WTC11 (cell line): ENCODE data around the gene TRIB2. TPM values are rescaled to one million over a fixed set of nuclear protein-coding genes. Genes with fewer than 3 reads are reported as not detected.

Source experiments
- ATAC-seq: fragments of 200-7000 bp; cut with Tn5 transposase; 2 replicates; pipeline ENCODE4 v1.10.0; 2021; ENCODE audit warnings: mild to moderate bottlenecking, moderate library complexity
- CTCF ChIA-PET: fragments of 300-600 bp; sonication (Branson Sonifier 250); formaldehyde crosslinking; loops from one replicate; lab custom pipeline; 2021; ENCODE audit warnings: antibody characterized with exemption; lab: Charles Lee
- POLR2A ChIA-PET: fragments of 350-600 bp; sonication (Branson Sonifier 250); formaldehyde crosslinking; loops from one replicate; lab custom pipeline; 2021; ENCODE audit warnings: antibody characterized with exemption; lab: Charles Lee
- DNase-seq: peaks from one replicate; pipeline ENCODE4 v3.0.0; 2021; ENCODE audit warnings: low spot score
- H3K27ac Mint-ChIP-seq: 2 replicates; pipeline ENCODE4 v1.8.0; 2021; ENCODE audit warnings: mixed read lengths
- H3K27me3 Mint-ChIP-seq: 2 replicates; pipeline ENCODE4 v1.8.0; 2021; ENCODE audit warnings: low read depth, mild to moderate bottlenecking, moderate library complexity, mixed read lengths
- H3K36me3 Mint-ChIP-seq: 2 replicates; pipeline ENCODE4 v1.8.0; 2021; ENCODE audit warnings: mixed read lengths
- H3K4me1 Mint-ChIP-seq: 2 replicates; pipeline ENCODE4 v1.8.0; 2022; ENCODE audit warnings: mixed read lengths
- H3K4me3 Mint-ChIP-seq: 2 replicates; pipeline ENCODE4 v1.8.0; 2021; ENCODE audit warnings: mild to moderate bottlenecking, moderate library complexity, mixed read lengths
- H3K9me3 Mint-ChIP-seq: 2 replicates; pipeline ENCODE4 v1.8.0; 2021; ENCODE audit warnings: mixed read lengths
- CREM ChIP-seq: sonication (generic); formaldehyde crosslinking; IDR thresholded peaks from 2 replicates; pipeline ENCODE4 v1.8.1; 2022; ENCODE audit warnings: mild to moderate bottlenecking, missing genetic modification reagents, moderate library complexity
- ESRRA ChIP-seq: sonication (generic); formaldehyde crosslinking; IDR thresholded peaks from 2 replicates; pipeline ENCODE4 v1.8.1; 2022; ENCODE audit warnings: mild to moderate bottlenecking, missing genetic modification reagents, borderline replicate concordance
- HMGA2 ChIP-seq: fragments of 250-450 bp; sonication (Bioruptor Pico); IDR thresholded peaks from 2 replicates; pipeline ENCODE4 v1.4.0; 2021; ENCODE audit warnings: mild to moderate bottlenecking, moderate library complexity
- KAT7 ChIP-seq: sonication (generic); formaldehyde crosslinking; IDR thresholded peaks from 2 replicates; pipeline ENCODE4 v1.8.1; 2023; ENCODE audit warnings: missing genetic modification reagents, mild to moderate bottlenecking, borderline replicate concordance
- NR1H2 ChIP-seq: sonication (generic); formaldehyde crosslinking; IDR thresholded peaks from 2 replicates; pipeline ENCODE4 v1.9.0; 2021; ENCODE audit warnings: mild to moderate bottlenecking, moderate library complexity, missing genetic modification reagents
- TCF7 ChIP-seq: sonication (generic); formaldehyde crosslinking; IDR thresholded peaks from 2 replicates; pipeline ENCODE4 v1.8.0; 2022; ENCODE audit warnings: mild to moderate bottlenecking, low read depth, missing genetic modification reagents, moderate library complexity
- ZNF263 ChIP-seq: sonication (generic); formaldehyde crosslinking; IDR thresholded peaks from 2 replicates; pipeline ENCODE4 v1.8.1; 2022; ENCODE audit warnings: low read depth, mild to moderate bottlenecking, moderate library complexity, missing genetic modification reagents
- ZNF671 ChIP-seq: fragments of 250-450 bp; sonication (Bioruptor Pico); IDR thresholded peaks from 2 replicates; pipeline ENCODE4 v1.8.0; 2021; ENCODE audit warnings: mild to moderate bottlenecking
- total RNA-seq: library from RNA; stranded (reverse); gene quantifications from 3 replicates; pipeline ENCODE4 v1.2.3, GENCODE V29; 2021
- TF ChIP-seq, protein P1 (sequence below): fragments of 200-600 bp; IDR thresholded peaks from 2 replicates; pipeline ENCODE4 v1.8.0; 2022; ENCODE audit warnings: antibody characterized with exemption
- TF ChIP-seq, protein P2 (sequence below): sonication (generic); formaldehyde crosslinking; IDR thresholded peaks from 2 replicates; pipeline ENCODE4 v1.8.1; 2022; ENCODE audit warnings: low read depth, mild to moderate bottlenecking, moderate library complexity, missing genetic modification reagents, borderline replicate concordance
- TF ChIP-seq, protein P3 (sequence below): sonication (generic); formaldehyde crosslinking; IDR thresholded peaks from 2 replicates; pipeline ENCODE4 v1.8.0; 2023; ENCODE audit warnings: missing genetic modification reagents, mild to moderate bottlenecking, borderline replicate concordance
- TF ChIP-seq, protein P4 (sequence below): fragments of 250-450 bp; sonication (Bioruptor Pico); IDR thresholded peaks from 2 replicates; pipeline ENCODE4 v1.9.0; 2021; ENCODE audit warnings: moderate library complexity, mild to moderate bottlenecking, inconsistent platforms, borderline replicate concordance
- TF ChIP-seq, protein P5 (sequence below): sonication (generic); formaldehyde crosslinking; IDR thresholded peaks from 2 replicates; pipeline ENCODE4 v1.8.1; 2023; ENCODE audit warnings: mild to moderate bottlenecking, missing genetic modification reagents, borderline replicate concordance
- TF ChIP-seq, protein P6 (sequence below): sonication (generic); formaldehyde crosslinking; IDR thresholded peaks from 2 replicates; pipeline ENCODE4 v1.8.0; 2022; ENCODE audit warnings: mild to moderate bottlenecking, missing genetic modification reagents
- TF ChIP-seq, protein P7 (sequence below): fragments of 250-450 bp; sonication (Bioruptor Pico); conservative IDR thresholded peaks from 2 replicates; pipeline ENCODE4 v1.9.0; 2021; ENCODE audit warnings: mild to moderate bottlenecking

Gene TRIB2
- total RNA-seq, 1 experiment from 2014 or later = 89.3 TPM

DNA sequence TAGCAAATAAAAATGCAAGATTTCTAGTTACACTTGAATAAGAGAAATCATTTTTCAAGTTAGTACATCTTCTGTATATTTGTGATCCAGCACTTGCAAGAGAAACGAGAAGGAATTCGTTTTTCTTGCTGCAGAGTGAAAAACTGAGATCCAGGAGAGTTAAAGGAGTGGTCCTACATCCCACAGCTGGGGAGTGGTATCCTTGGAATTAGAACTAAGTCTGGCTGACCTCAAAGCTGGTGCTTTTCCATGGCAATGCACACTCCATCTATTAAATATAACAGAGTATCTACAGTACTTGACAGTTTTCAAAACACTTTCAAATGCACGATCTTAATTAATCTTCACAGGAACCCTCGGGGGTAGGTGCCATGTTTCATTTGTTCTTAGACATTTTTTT, 46.8 kb downstream of the TRIB2 start (continued):
- TF ChIP-seq, protein P1, sequence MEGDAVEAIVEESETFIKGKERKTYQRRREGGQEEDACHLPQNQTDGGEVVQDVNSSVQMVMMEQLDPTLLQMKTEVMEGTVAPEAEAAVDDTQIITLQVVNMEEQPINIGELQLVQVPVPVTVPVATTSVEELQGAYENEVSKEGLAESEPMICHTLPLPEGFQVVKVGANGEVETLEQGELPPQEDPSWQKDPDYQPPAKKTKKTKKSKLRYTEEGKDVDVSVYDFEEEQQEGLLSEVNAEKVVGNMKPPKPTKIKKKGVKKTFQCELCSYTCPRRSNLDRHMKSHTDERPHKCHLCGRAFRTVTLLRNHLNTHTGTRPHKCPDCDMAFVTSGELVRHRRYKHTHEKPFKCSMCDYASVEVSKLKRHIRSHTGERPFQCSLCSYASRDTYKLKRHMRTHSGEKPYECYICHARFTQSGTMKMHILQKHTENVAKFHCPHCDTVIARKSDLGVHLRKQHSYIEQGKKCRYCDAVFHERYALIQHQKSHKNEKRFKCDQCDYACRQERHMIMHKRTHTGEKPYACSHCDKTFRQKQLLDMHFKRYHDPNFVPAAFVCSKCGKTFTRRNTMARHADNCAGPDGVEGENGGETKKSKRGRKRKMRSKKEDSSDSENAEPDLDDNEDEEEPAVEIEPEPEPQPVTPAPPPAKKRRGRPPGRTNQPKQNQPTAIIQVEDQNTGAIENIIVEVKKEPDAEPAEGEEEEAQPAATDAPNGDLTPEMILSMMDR = no peak
- TF ChIP-seq HMGA2 (CRISPR knock-in tag) (no peak), ESRRA (CRISPR knock-in tag) (no peak), ZNF263 (CRISPR knock-in tag) (no peak), ZNF671 (no peak)
- TF ChIP-seq, protein P2, sequence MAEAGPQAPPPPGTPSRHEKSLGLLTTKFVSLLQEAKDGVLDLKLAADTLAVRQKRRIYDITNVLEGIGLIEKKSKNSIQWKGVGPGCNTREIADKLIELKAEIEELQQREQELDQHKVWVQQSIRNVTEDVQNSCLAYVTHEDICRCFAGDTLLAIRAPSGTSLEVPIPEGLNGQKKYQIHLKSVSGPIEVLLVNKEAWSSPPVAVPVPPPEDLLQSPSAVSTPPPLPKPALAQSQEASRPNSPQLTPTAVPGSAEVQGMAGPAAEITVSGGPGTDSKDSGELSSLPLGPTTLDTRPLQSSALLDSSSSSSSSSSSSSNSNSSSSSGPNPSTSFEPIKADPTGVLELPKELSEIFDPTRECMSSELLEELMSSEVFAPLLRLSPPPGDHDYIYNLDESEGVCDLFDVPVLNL (CRISPR knock-in tag) = no peak
- TF ChIP-seq, protein P3, sequence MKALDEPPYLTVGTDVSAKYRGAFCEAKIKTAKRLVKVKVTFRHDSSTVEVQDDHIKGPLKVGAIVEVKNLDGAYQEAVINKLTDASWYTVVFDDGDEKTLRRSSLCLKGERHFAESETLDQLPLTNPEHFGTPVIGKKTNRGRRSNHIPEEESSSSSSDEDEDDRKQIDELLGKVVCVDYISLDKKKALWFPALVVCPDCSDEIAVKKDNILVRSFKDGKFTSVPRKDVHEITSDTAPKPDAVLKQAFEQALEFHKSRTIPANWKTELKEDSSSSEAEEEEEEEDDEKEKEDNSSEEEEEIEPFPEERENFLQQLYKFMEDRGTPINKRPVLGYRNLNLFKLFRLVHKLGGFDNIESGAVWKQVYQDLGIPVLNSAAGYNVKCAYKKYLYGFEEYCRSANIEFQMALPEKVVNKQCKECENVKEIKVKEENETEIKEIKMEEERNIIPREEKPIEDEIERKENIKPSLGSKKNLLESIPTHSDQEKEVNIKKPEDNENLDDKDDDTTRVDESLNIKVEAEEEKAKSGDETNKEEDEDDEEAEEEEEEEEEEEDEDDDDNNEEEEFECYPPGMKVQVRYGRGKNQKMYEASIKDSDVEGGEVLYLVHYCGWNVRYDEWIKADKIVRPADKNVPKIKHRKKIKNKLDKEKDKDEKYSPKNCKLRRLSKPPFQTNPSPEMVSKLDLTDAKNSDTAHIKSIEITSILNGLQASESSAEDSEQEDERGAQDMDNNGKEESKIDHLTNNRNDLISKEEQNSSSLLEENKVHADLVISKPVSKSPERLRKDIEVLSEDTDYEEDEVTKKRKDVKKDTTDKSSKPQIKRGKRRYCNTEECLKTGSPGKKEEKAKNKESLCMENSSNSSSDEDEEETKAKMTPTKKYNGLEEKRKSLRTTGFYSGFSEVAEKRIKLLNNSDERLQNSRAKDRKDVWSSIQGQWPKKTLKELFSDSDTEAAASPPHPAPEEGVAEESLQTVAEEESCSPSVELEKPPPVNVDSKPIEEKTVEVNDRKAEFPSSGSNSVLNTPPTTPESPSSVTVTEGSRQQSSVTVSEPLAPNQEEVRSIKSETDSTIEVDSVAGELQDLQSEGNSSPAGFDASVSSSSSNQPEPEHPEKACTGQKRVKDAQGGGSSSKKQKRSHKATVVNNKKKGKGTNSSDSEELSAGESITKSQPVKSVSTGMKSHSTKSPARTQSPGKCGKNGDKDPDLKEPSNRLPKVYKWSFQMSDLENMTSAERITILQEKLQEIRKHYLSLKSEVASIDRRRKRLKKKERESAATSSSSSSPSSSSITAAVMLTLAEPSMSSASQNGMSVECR = no peak

DNA sequence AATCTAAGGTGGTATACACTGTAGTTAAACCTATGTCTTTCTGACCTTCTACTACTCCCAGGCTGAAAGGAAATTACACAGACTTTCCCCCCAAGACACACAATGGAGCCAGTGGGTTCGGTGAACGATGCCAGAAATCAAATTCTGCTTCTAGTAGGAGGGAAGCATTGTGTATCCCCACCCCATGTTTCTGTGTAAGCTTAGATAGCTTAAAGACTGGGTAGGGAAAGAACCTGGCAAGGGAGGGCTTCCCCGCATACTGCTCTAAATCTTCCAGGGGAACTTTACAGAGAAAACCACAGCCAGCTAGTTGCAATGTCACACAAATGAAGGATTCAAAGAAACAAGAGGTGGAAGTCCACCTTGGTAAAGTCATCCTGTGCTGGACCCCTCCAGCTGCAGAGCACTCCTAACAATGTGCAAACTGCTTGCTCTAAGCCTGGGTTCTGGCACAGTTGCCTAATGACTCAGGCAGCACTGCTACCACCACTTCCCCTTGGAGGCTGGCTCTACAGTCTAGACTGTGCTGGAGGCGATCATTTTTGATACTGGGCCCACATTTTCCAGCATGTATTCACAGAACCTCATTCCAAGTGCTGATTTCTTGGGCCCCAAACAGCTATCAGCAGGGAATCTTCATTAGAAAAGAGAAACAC, 47.5 kb downstream of the TRIB2 start:
- Mint-ChIP-seq H3K4me3 (no peak overlapping the region), H3K36me3 (peaks cover 3% of the 10 kb centered on the region; the same call in 1 of the 2 replicates), H3K9me3 (peaks cover 9% of the 10 kb centered on the region), H3K27me3 (peaks cover 37% of the 10 kb centered on the region), H3K4me1 (peaks cover 29% of the 10 kb centered on the region), H3K27ac (no peak overlapping the region)
- ChIA-PET POLR2A (no interaction called here), CTCF (no interaction called here)
- DNase-seq (no peak), ATAC-seq (no peak)
- TF ChIP-seq KAT7 (CRISPR knock-in tag) (no peak), TCF7 (CRISPR knock-in tag) (no peak), CREM (no peak), NR1H2 (CRISPR knock-in tag) (no peak)
- TF ChIP-seq, protein P4, sequence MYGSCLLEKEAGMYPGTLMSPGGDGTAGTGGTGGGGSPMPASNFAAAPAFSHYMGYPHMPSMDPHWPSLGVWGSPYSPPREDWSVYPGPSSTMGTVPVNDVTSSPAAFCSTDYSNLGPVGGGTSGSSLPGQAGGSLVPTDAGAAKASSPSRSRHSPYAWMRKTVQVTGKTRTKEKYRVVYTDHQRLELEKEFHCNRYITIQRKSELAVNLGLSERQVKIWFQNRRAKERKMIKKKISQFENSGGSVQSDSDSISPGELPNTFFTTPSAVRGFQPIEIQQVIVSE (CRISPR knock-in tag) = no peak
- TF ChIP-seq, protein P5, sequence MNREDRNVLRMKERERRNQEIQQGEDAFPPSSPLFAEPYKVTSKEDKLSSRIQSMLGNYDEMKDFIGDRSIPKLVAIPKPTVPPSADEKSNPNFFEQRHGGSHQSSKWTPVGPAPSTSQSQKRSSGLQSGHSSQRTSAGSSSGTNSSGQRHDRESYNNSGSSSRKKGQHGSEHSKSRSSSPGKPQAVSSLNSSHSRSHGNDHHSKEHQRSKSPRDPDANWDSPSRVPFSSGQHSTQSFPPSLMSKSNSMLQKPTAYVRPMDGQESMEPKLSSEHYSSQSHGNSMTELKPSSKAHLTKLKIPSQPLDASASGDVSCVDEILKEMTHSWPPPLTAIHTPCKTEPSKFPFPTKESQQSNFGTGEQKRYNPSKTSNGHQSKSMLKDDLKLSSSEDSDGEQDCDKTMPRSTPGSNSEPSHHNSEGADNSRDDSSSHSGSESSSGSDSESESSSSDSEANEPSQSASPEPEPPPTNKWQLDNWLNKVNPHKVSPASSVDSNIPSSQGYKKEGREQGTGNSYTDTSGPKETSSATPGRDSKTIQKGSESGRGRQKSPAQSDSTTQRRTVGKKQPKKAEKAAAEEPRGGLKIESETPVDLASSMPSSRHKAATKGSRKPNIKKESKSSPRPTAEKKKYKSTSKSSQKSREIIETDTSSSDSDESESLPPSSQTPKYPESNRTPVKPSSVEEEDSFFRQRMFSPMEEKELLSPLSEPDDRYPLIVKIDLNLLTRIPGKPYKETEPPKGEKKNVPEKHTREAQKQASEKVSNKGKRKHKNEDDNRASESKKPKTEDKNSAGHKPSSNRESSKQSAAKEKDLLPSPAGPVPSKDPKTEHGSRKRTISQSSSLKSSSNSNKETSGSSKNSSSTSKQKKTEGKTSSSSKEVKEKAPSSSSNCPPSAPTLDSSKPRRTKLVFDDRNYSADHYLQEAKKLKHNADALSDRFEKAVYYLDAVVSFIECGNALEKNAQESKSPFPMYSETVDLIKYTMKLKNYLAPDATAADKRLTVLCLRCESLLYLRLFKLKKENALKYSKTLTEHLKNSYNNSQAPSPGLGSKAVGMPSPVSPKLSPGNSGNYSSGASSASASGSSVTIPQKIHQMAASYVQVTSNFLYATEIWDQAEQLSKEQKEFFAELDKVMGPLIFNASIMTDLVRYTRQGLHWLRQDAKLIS (CRISPR knock-in tag) = no peak
- TF ChIP-seq, protein P2 (CRISPR knock-in tag) = no peak
- TF ChIP-seq, protein P6, sequence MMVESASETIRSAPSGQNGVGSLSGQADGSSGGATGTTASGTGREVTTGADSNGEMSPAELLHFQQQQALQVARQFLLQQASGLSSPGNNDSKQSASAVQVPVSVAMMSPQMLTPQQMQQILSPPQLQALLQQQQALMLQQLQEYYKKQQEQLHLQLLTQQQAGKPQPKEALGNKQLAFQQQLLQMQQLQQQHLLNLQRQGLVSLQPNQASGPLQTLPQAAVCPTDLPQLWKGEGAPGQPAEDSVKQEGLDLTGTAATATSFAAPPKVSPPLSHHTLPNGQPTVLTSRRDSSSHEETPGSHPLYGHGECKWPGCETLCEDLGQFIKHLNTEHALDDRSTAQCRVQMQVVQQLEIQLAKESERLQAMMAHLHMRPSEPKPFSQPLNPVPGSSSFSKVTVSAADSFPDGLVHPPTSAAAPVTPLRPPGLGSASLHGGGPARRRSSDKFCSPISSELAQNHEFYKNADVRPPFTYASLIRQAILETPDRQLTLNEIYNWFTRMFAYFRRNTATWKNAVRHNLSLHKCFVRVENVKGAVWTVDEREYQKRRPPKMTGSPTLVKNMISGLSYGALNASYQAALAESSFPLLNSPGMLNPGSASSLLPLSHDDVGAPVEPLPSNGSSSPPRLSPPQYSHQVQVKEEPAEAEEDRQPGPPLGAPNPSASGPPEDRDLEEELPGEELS (CRISPR knock-in tag) = no peak
- TF ChIP-seq, protein P7, sequence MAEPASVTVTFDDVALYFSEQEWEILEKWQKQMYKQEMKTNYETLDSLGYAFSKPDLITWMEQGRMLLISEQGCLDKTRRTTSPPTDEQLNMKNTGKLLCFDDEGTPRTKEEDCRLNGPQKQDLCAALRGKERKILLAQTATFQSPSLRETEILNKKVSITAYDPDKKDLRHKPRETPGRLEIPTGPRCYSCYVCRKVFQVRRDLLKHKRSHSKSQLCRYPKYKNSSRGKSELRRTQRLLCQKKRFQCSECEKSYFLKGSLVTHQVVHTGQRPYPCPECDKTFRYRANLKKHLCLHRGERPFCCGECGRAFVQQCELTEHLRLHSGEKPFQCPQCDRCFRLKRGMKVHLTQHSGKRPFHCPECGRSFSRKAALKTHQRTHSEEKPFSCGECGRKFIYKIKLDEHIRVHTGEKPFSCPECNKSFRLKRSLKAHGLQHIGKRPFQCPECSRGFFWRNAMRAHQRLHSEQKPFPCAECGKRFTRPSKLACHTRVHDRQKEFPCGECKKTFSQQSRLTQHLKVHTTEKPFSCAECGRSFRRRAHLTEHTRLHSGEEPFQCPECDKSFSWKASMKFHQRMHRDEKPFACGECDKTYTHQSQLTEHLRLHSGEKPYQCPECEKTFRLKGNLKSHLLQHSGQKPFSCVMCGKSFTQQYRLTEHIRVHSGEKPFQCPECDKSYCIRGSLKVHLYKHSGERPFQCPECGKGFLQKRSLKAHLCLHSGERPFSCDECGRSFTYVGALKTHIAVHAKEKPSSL = no peak
